ENCODE data around the gene SPATA46.
A peak's percentile ranks its signal among the peaks of the same experiment; 100 is the strongest.

The SPATA46 gene

GRCh38 chr1:162351246-162351842 is 25.3 kb downstream of the SPATA46 start:
- DNase-seq, result no peak

- DNase-seq, result peak; percentile 31
Observed at GRCh38 chr1:162349635-162350330, 26.9 kb downstream of the SPATA46 start.

GRCh38 chr1:162347281-162347680 is 29.4 kb downstream of the SPATA46 start:
- no peak for DNase-seq

GRCh38 chr1:162343470-162343869 is 33.2 kb downstream of the SPATA46 start:
- DNase-seq, result no peak

GRCh38 chr1:162342452-162342983 is 34.1 kb downstream of the SPATA46 start:
- no peak for DNase-seq

- DNase-seq, result no peak
Observed at GRCh38 chr1:162336621-162337285, 39.9 kb downstream of the SPATA46 start.

GRCh38 chr1:162335126-162335525 is 41.5 kb downstream of the SPATA46 start:
- no peak for DNase-seq

- DNase-seq, result no peak
Observed at GRCh38 chr1:162333991-162334390, 42.7 kb downstream of the SPATA46 start.

- DNase-seq, result no peak
Observed at GRCh38 chr1:162329826-162330225, 46.8 kb downstream of the SPATA46 start.

- DNase-seq, result no peak
Observed at GRCh38 chr1:162328512-162328911, 48.1 kb downstream of the SPATA46 start.

GRCh38 chr1:162327788-162328165 is 48.9 kb downstream of the SPATA46 start:
- DNase-seq, result no peak

GRCh38 chr1:162327144-162327787 is 49.4 kb downstream of the SPATA46 start:
- DNase-seq, result no peak

- no peak for DNase-seq
Observed at GRCh38 chr1:162326559-162326958, 50.1 kb downstream of the SPATA46 start.

- no peak for DNase-seq
Observed at GRCh38 chr1:162324396-162324795, 52.3 kb downstream of the SPATA46 start.
